ENCODE results near the gene DYRK4. TPM values are rescaled to one million over a fixed set of nuclear protein-coding genes. Genes with fewer than 3 reads are reported as not detected.

DYRK4 gene
- total RNA-seq, 1 donor from 2014 or later: 20.5 TPM

DNA sequence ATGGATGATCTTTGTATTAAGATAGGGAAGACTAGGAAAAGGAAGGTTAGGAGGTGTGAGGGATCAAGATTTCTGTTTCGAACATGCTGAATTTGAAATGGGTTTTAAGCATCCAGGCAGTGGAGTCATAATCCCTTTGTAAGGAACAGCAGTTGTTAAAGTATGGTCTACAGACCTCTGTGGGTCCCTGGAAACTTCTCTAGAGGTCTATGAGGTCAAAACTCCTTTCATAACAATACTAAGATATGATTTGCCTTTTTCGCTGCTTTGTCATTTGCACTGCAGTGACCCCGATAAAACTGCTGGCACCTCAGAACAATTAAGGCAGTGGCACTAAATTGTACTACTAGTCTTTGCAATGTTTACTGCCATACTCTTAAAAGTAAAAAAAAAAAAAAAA, 21.8 kb upstream of the DYRK4 start:
- H3K27ac ChIP-seq: no peak overlapping the region
- H3K27ac Mint-ChIP-seq: no peak overlapping the region
- DNase-seq (ENCODE audit: low spot score): no peak
- no peak overlapping the region for H2AFZ ChIP-seq (replicated peaks)
- H3K36me3 ChIP-seq: peaks cover 30% of the 10 kb centered on the region
- peak overlapping the region; percentile 79 for H3K4me3 ChIP-seq
- H3K9me3 Mint-ChIP-seq: no peaks in the 10 kb centered on the region
- H3K9ac ChIP-seq: peak overlapping the region; percentile 100
- peaks cover 24% of the 10 kb centered on the region for H3K4me1 ChIP-seq
- peaks cover 5% of the 10 kb centered on the region for H3K36me3 Mint-ChIP-seq
- H4K20me1 ChIP-seq (ENCODE audit: low read depth): no peaks in the 10 kb centered on the region
- peaks cover 55% of the 10 kb centered on the region for H3K79me2 ChIP-seq (ENCODE audit: low read depth)
- peak overlapping the region; percentile 98 for H3K4me3 Mint-ChIP-seq
- no peaks in the 10 kb centered on the region for H3K27me3 ChIP-seq
- no peaks in the 10 kb centered on the region for H3K9me3 ChIP-seq (ENCODE audit: low read depth)
- H3K4me2 ChIP-seq: peak overlapping the region; percentile 99
- peaks cover 30% of the 10 kb centered on the region for H3F3A ChIP-seq (ENCODE audit: low read depth)
- TF ChIP-seq EZH2 (IDR thresholded peaks at IDR 0.05) (no peak), EZH2phosphoT487 (IDR thresholded peaks at IDR 0.05) (no peak)
- TF ChIP-seq, protein P1, sequence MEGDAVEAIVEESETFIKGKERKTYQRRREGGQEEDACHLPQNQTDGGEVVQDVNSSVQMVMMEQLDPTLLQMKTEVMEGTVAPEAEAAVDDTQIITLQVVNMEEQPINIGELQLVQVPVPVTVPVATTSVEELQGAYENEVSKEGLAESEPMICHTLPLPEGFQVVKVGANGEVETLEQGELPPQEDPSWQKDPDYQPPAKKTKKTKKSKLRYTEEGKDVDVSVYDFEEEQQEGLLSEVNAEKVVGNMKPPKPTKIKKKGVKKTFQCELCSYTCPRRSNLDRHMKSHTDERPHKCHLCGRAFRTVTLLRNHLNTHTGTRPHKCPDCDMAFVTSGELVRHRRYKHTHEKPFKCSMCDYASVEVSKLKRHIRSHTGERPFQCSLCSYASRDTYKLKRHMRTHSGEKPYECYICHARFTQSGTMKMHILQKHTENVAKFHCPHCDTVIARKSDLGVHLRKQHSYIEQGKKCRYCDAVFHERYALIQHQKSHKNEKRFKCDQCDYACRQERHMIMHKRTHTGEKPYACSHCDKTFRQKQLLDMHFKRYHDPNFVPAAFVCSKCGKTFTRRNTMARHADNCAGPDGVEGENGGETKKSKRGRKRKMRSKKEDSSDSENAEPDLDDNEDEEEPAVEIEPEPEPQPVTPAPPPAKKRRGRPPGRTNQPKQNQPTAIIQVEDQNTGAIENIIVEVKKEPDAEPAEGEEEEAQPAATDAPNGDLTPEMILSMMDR (IDR thresholded peaks at IDR 0.05): no peak
- peaks cover 2% of the 10 kb centered on the region for H3K27me3 Mint-ChIP-seq (ENCODE audit: insufficient read depth, low read depth)
- H3K4me1 Mint-ChIP-seq: peaks cover 21% of the 10 kb centered on the region

DNA sequence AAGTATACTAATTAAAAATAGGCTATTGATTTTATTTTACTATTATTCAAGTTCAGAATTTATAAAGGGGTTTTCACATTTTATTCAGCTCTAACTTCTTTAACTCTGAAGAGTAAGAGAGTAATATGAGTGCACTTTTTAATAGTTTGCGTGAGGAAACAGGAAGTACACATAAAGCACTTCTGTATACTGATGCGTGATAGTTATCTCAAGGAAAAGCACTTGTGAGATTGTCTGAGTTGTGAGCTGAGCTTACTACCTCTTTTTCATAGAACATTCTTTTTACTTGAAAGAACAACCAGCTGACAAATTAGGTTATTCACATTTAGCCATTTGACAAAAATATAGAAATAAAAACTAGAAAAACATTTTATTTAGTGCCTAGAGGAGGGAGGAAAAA, 21.4 kb upstream of the DYRK4 start:
- peaks cover 21% of the 10 kb centered on the region for H3K4me1 Mint-ChIP-seq
- Histone ChIP-seq H3K9me3 (ENCODE audit: low read depth) (no peaks in the 10 kb centered on the region), H3K36me3 (peaks cover 31% of the 10 kb centered on the region), H3K4me3 (peak overlapping the region; percentile 79), H2AFZ (replicated peaks) (no peak overlapping the region), H3K9ac (no peak overlapping the region), H3K4me2 (peak overlapping the region; percentile 99), H3K27ac (no peak overlapping the region), H3K27me3 (no peaks in the 10 kb centered on the region), H3F3A (ENCODE audit: low read depth) (peaks cover 30% of the 10 kb centered on the region), H3K79me2 (ENCODE audit: low read depth) (peaks cover 55% of the 10 kb centered on the region), H3K4me1 (peaks cover 24% of the 10 kb centered on the region), H4K20me1 (ENCODE audit: low read depth) (no peaks in the 10 kb centered on the region)
- H3K36me3 Mint-ChIP-seq: peaks cover 5% of the 10 kb centered on the region
- H3K4me3 Mint-ChIP-seq: no peak overlapping the region
- TF ChIP-seq, protein P1 (IDR thresholded peaks at IDR 0.05): no peak
- TF ChIP-seq EZH2 (IDR thresholded peaks at IDR 0.05) (no peak), EZH2phosphoT487 (IDR thresholded peaks at IDR 0.05) (no peak)
- peaks cover 2% of the 10 kb centered on the region for H3K27me3 Mint-ChIP-seq (ENCODE audit: insufficient read depth, low read depth)
- H3K27ac Mint-ChIP-seq: no peak overlapping the region
- no peaks in the 10 kb centered on the region for H3K9me3 Mint-ChIP-seq
- DNase-seq (ENCODE audit: low spot score): no peak

- Histone ChIP-seq H3K27ac (no peak overlapping the region), H3K4me2 (no peak overlapping the region), H4K20me1 (ENCODE audit: low read depth) (no peaks in the 10 kb centered on the region), H3F3A (ENCODE audit: low read depth) (peaks cover 24% of the 10 kb centered on the region), H3K27me3 (no peaks in the 10 kb centered on the region), H3K9ac (no peak overlapping the region), H3K36me3 (peaks cover 36% of the 10 kb centered on the region), H3K4me3 (no peak overlapping the region), H2AFZ (replicated peaks) (no peak overlapping the region), H3K9me3 (ENCODE audit: low read depth) (no peaks in the 10 kb centered on the region), H3K79me2 (ENCODE audit: low read depth) (peaks cover 25% of the 10 kb centered on the region), H3K4me1 (peaks cover 10% of the 10 kb centered on the region)
- no peaks in the 10 kb centered on the region for H3K4me1 Mint-ChIP-seq
- H3K4me3 Mint-ChIP-seq: no peak overlapping the region
- TF ChIP-seq EZH2phosphoT487 (IDR thresholded peaks at IDR 0.05) (no peak), EZH2 (IDR thresholded peaks at IDR 0.05) (no peak)
- TF ChIP-seq, protein P1 (IDR thresholded peaks at IDR 0.05): no peak
- H3K27me3 Mint-ChIP-seq (ENCODE audit: insufficient read depth, low read depth): no peaks in the 10 kb centered on the region
- DNase-seq (ENCODE audit: low spot score): no peak
- H3K27ac Mint-ChIP-seq: no peak overlapping the region
- H3K9me3 Mint-ChIP-seq: no peaks in the 10 kb centered on the region
- peaks cover 12% of the 10 kb centered on the region for H3K36me3 Mint-ChIP-seq
Observed at GRCh38 chr12:4545195-4545594, 16.8 kb upstream of the DYRK4 start.

Measured in neural progenitor cell (in vitro differentiated cells).